ENCODE results near the gene WDR4. TPM values are rescaled to one million over a fixed set of nuclear protein-coding genes. Genes with fewer than 3 reads are reported as not detected.
"Not testable (repeated sequence)": the region's sequence is repeated elsewhere in the genome, so short reads cannot be mapped to it uniquely, and the experiment has no call there.

Gene WDR4
- total and polyA plus RNA-seq, 2 of the 4 experiments (the other 2 are of a cell fraction), result 11.3 to 20.8 TPM

- WGBS, 2 experiments (ENCODE audit: extremely low coverage in 2 of 2, insufficient read length in 1 of 2), result no CpG with 5 or more reads among the region's 5 CpGs
- intact Hi-C loops (cut with micrococcal nuclease), result loop anchor here (10.0 kb wide), 2 partner anchors 158 to 668 kb away; partner anchors contain the start of gene PDE9A
These were observed 66.7 kb downstream of the WDR4 start for GRCh38 chr21:42812528-42813241.

More at GRCh38 chr21:42812528-42813241, 66.7 kb downstream of the WDR4 start:
- H4K5ac ChIP-seq (ENCODE audit: low read depth, low read length); H3K9me3 ChIP-seq (ENCODE audit: control insufficient read depth, insufficient read depth, low read length); dilution Hi-C loops (cut with HindIII; ENCODE audit: low sequenced_read_pairs, unreplicated experiment); H3K36me3 ChIP-seq (ENCODE audit: control insufficient read depth, insufficient read depth, low read length); H3K27ac ChIP-seq (ENCODE audit: insufficient read depth, low read length); H2BK5ac ChIP-seq (ENCODE audit: low read depth, low read length, poor library complexity, severe bottlenecking); in situ Hi-C loops (cut with MboI; ENCODE audit: low sequenced_read_pairs); H3K4me1 ChIP-seq (ENCODE audit: control insufficient read depth, insufficient read depth, low read length); H2BK20ac ChIP-seq (ENCODE audit: low read depth, low read length); H2AK5ac ChIP-seq (ENCODE audit: low read depth, low read length); POLR2A ChIA-PET (ENCODE audit: unreplicated experiment); H3K4ac ChIP-seq (ENCODE audit: low read depth, low read length); H3K18ac ChIP-seq (ENCODE audit: low read depth, low read length); H3K4me3 ChIP-seq (ENCODE audit: insufficient read depth, low read depth, low read length); H3K4me2 ChIP-seq (ENCODE audit: low read depth, low read length); H3K9ac ChIP-seq (ENCODE audit: low read depth, low read length); H3K23ac ChIP-seq (ENCODE audit: low read depth, low read length); H2BK120ac ChIP-seq (ENCODE audit: low read depth, low read length); H3K79me1 ChIP-seq (ENCODE audit: low read depth in 1 of 2, low read length in 2 of 2); H2AK9ac ChIP-seq (replicated peaks; ENCODE audit: low read depth, low read length, poor library complexity); H4K91ac ChIP-seq (ENCODE audit: insufficient read depth, low read depth, low read length); H2AFZ ChIP-seq (replicated peaks; ENCODE audit: low read length, poor library complexity); H3K9me1 ChIP-seq (ENCODE audit: insufficient read depth, low read length); H3K56ac ChIP-seq (ENCODE audit: extremely low read depth, insufficient read depth, low read length); H4K8ac ChIP-seq (ENCODE audit: low read depth in 2 of 2, low read length in 2 of 2); H2BK15ac ChIP-seq (ENCODE audit: low read depth, low read length); ATAC-seq (ENCODE audit: low read depth); H4K20me1 ChIP-seq (ENCODE audit: insufficient read depth, low read length); DNase-seq; H3K14ac ChIP-seq (replicated peaks; ENCODE audit: low read depth, low read length); BruUV-seq (replicated peaks): not testable (repeated sequence)
- CTCF ChIA-PET, result interaction anchor here (1.1 kb wide), 1 partner anchor 219 kb away, joined by 3 read pairs; no protein-coding TSS in a partner anchor
- H3K27me3 ChIP-seq (ENCODE audit: control insufficient read depth, insufficient read depth, low read length), result peaks cover 24% of the 10 kb centered on the region
